A549 (cell line): ENCODE results near the gene PLXNA3. TPM values are rescaled to one million over a fixed set of nuclear protein-coding genes. Genes with fewer than 3 reads are reported as not detected.

Experiments used
- ATAC-seq, 2 experiments: fragments of 200-7000 bp in 1 of 2; fragments of >200 bp in 1 of 2; cut with Nextera tagmentation in 1 of 2; cut with Tn5 transposase in 1 of 2; 3 replicates each; pipeline versions ENCODE4 v1.8.0 to v1.9.1; 2018 to 2020; ENCODE audit warnings: mild to moderate bottlenecking in 1 of 2, moderate library complexity in 1 of 2
- CTCF ChIA-PET: fragments of 300-600 bp; sonication (Branson Sonifier 250); formaldehyde crosslinking; extraction: SDS; loops from one replicate; lab custom pipeline; 2021; ENCODE audit warnings: antibody characterized with exemption, inconsistent platforms; lab: Yijun Ruan, JAX
- POLR2A ChIA-PET: fragments of 350-600 bp; formaldehyde crosslinking; extraction: SDS; loops from one replicate; lab custom pipeline; 2021; ENCODE audit warnings: antibody characterized with exemption, inconsistent platforms; lab: Yijun Ruan, JAX
- DNase-seq, 2 experiments: peaks; one replicate each; pipeline versions ENCODE4 v3.0.0 to v3.0.0-alpha.2; 2011 to 2016; ENCODE audit warnings: low read depth in 1 of 2, low spot score in 1 of 2
- FAIRE-seq: peaks from 2 replicates; lab custom pipeline; 2011; peaks lifted over from hg19 to GRCh38; lab: Jason Lieb, UNC
- H3K27ac ChIP-seq, 2 experiments: fragments of >200 bp; sonication (Bioruptor Twin); formaldehyde crosslinking; 3 replicates each; pipeline ENCODE4 v1.5.1; 2016 to 2017
- H3K4me1 ChIP-seq: fragments of >200 bp; sonication (Bioruptor Twin); formaldehyde crosslinking; 3 replicates; pipeline ENCODE4 v1.6.1; 2016
- H3K4me2 ChIP-seq: fragments of >200 bp; sonication (Bioruptor Twin); formaldehyde crosslinking; 3 replicates; pipeline ENCODE4 v1.6.1; 2016
- H3K4me3 ChIP-seq: fragments of >200 bp; sonication (Bioruptor Twin); formaldehyde crosslinking; 3 replicates; pipeline ENCODE4 v1.5.1; 2016
- H3K9me3 ChIP-seq: fragments of >200 bp; sonication (Bioruptor Twin); formaldehyde crosslinking; 3 replicates; pipeline ENCODE4 v1.6.1; 2016
- ESRRA ChIP-seq: fragments of 150-350 bp; IDR thresholded peaks from 2 replicates; pipeline ENCODE4 v1.6.1; 2014; ENCODE audit warnings: mild to moderate bottlenecking, low read length, borderline replicate concordance
- FOSL2 ChIP-seq, 2 experiments: fragments of 450-650 bp in 1 of 2; fragments of >200 bp in 1 of 2; sonication (Bioruptor Twin) in 1 of 2; formaldehyde crosslinking; IDR thresholded peaks; 2 replicates each; pipeline versions ENCODE4 v1.5.0 to v1.6.1; 2016 to 2020; ENCODE audit warnings: mild to moderate bottlenecking in 1 of 2, moderate library complexity in 1 of 2
- FOXS1 ChIP-seq: fragments of 250-450 bp; sonication (Bioruptor Pico); IDR thresholded peaks from 2 replicates; pipeline ENCODE4 v1.5.0; 2020; ENCODE audit warnings: mild to moderate bottlenecking, moderate library complexity
- GATA3 ChIP-seq: IDR thresholded peaks from 2 replicates; pipeline ENCODE4 v1.6.1; 2012; ENCODE audit warnings: borderline replicate concordance
- HOXA7 ChIP-seq: fragments of 250-450 bp; sonication (Bioruptor Pico); IDR thresholded peaks from 2 replicates; pipeline ENCODE4 v1.5.0; 2020; ENCODE audit warnings: mild to moderate bottlenecking, moderate library complexity
- HOXB13 ChIP-seq: fragments of 250-450 bp; sonication (Bioruptor Pico); IDR thresholded peaks from 2 replicates; pipeline ENCODE4 v1.5.0; 2020; ENCODE audit warnings: low read depth, mild to moderate bottlenecking, moderate library complexity
- MAFK ChIP-seq: fragments of 450-650 bp; IDR thresholded peaks from 2 replicates; pipeline ENCODE4 v1.6.1; 2014; ENCODE audit not compliant: partially characterized antibody
- MAZ ChIP-seq: fragments of 150-350 bp; IDR thresholded peaks from 2 replicates; pipeline ENCODE4 v1.6.1; 2014; ENCODE audit warnings: antibody characterized with exemption, low read depth, low read length, borderline replicate concordance
- MYC ChIP-seq: IDR thresholded peaks from 2 replicates; pipeline ENCODE4 v1.6.1; 2012; ENCODE audit warnings: mild to moderate bottlenecking, inconsistent platforms, low read length, improper control_type of control experiment, borderline replicate concordance
- NFE2L2 ChIP-seq: fragments of 150-350 bp; conservative IDR thresholded peaks from 2 replicates; pipeline ENCODE4 v1.6.1; 2014; ENCODE audit warnings: low read length
- NR3C1 ChIP-seq: fragments of >200 bp; sonication (Bioruptor Twin); formaldehyde crosslinking; IDR thresholded peaks from 3 replicates; pipeline ENCODE4 v1.6.1; 2017
- PHF8 ChIP-seq: fragments of 200-600 bp; sonication (generic); IDR thresholded peaks from 2 replicates; pipeline ENCODE4 v1.6.1; 2016; ENCODE audit warnings: low read depth, mild to moderate bottlenecking, antibody characterized with exemption, moderate library complexity, borderline replicate concordance
- RCOR1 ChIP-seq: fragments of 150-350 bp; IDR thresholded peaks from 2 replicates; pipeline ENCODE4 v1.6.1; 2014; ENCODE audit warnings: antibody characterized with exemption, low read length, low read depth
- RFX5 ChIP-seq: fragments of 450-650 bp; IDR thresholded peaks from 2 replicates; pipeline ENCODE4 v1.7.1; 2014; ENCODE audit warnings: antibody characterized with exemption, mild to moderate bottlenecking, moderate library complexity
- ZNF302 ChIP-seq: fragments of 250-450 bp; sonication (Bioruptor Pico); IDR thresholded peaks from 2 replicates; pipeline ENCODE4 v1.9.0; 2021; ENCODE audit warnings: inconsistent platforms, mild to moderate bottlenecking, moderate library complexity
- ZSCAN20 ChIP-seq: fragments of 250-450 bp; sonication (Bioruptor Pico); IDR thresholded peaks from 2 replicates; pipeline ENCODE4 v1.8.0; 2022; ENCODE audit warnings: mild to moderate bottlenecking, moderate library complexity
- WGBS: methylation state at CpG from one replicate; pipeline ENCODE4 v1.1.6; 2017; ENCODE audit errors: missing lambda C conversion rate; 5-methylcytosine and 5-hydroxymethylcytosine counted together
- polyA plus RNA-seq, 4 experiments: library from polyadenylated mRNA; depleted of rRNA in 3 of 4; stranded (reverse); fragments of >200 nt; fragmentation: RNase III in 1 of 4; extraction: RNeasy Plus Mini Kit Qiagen cat#74134 plus additional on column Dnase treatment in 1 of 4; gene quantifications; 2 replicates in 3 of 4; 3 replicates in 1 of 4; pipeline ENCODE4 v1.2.3, GENCODE V29; 2011 to 2017
- TF ChIP-seq, protein P1 (sequence below): fragments of 250-450 bp; sonication (Bioruptor Pico); IDR thresholded peaks from 2 replicates; pipeline ENCODE4 v1.5.0; 2020; ENCODE audit warnings: low read depth, mild to moderate bottlenecking, moderate library complexity
- TF ChIP-seq, protein P2 (sequence below): fragments of >200 bp; sonication (Bioruptor Twin); formaldehyde crosslinking; IDR thresholded peaks from 3 replicates; pipeline ENCODE4 v1.6.1; 2016
- TF ChIP-seq, protein P3 (sequence below): IDR thresholded peaks from 2 replicates; pipeline ENCODE4 v1.6.1; 2012
- TF ChIP-seq, protein P4 (sequence below): fragments of 450-650 bp; IDR thresholded peaks from 2 replicates; pipeline ENCODE4 v1.6.1; 2014; ENCODE audit warnings: antibody characterized with exemption

The PLXNA3 gene
- polyA plus RNA-seq, 2 of the 4 experiments (the other 2 are of a cell fraction) = 3.4 to 10.1 TPM

DNA sequence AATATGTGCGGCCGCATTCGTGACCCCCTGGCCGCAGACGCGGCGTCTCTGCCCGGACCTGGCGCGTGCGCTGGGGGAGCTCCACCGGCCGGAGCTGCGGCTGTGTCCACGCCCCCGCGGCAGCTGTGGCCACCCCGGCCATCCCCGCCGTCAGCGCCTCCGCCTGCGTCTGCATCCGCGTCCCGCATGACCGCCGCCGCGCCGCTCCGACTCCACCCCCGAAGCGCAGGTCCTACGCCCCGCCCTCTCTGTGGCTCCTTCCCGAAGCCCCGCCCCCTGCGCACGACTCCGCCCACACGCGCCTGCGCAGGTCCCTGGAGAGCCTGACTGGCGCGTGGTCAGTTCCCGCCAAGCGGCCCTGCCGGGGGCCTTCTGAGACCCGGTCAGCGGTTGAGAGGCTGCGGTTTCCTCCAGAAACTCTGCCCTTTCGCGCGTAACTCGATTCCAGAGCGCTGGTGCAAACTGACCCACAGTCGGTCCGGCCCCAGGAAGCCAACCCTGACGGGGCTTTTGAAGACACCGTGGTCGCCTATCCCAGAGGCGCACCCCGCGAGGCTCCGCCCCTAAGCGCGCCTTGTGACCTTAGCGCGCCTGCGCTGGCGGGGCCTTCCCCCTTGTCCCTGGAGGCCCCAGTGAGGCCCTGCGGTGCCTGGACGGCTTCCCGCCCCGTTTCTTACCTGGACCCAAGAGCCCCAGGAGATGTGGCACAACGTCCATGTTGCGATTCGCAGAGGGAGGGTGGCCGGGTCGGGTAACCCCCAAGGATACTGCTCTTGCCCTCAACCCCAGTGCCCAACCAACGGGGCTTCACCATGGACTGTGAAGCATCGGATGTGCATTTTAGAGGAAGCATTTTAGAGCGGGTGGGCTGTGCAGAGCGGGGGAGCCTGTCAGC is 20.9 kb downstream of the PLXNA3 start, which contains the start of gene LAGE3 (continued):
- peak; percentile 83; the same call in 1 of the 2 replicates for TF ChIP-seq HOXB13
- TF ChIP-seq MAZ = no peak
- TF ChIP-seq ZSCAN20 (CRISPR knock-in tag) = no peak
- TF ChIP-seq, protein P1, sequence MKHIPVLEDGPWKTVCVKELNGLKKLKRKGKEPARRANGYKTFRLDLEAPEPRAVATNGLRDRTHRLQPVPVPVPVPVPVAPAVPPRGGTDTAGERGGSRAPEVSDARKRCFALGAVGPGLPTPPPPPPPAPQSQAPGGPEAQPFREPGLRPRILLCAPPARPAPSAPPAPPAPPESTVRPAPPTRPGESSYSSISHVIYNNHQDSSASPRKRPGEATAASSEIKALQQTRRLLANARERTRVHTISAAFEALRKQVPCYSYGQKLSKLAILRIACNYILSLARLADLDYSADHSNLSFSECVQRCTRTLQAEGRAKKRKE (CRISPR knock-in tag) = peak; percentile 80; the same call in 1 of the 2 replicates

DNA sequence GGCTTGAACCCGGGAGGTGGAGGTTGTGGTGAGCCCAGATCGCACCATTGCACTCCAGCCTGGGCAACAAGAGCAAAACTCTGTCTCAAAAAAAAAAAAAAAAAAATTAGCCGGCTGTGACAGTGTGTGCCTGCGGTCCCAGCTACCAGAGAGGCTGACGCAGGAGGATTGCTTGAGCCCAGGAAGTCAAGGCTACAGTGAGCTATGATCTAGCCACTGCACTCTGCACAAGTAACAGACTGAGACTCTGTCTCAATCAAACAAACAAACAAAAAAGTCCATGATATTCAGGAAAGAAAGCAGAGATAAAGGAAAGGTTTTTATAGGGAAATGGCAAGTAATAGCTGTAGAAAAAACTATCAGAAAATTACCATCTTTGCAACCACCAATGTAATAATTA is 23.1 kb downstream of the PLXNA3 start:
- H3K4me2 ChIP-seq = no peak overlapping the region
- peaks cover 21% of the 10 kb centered on the region for H3K4me1 ChIP-seq
- CTCF ChIA-PET = interaction anchor here (1.8 kb wide), 1 partner anchor 9 kb away, joined by 6 read pairs; the partner anchor contains the start of gene SLC10A3
- ATAC-seq (no peak), FAIRE-seq (no peak), DNase-seq (no peak)
- H3K27ac ChIP-seq = no peak overlapping the region
- no peaks in the 10 kb centered on the region for H3K9me3 ChIP-seq
- POLR2A ChIA-PET = interaction anchor here (1.1 kb wide), 1 partner anchor 9 kb away, joined by 4 read pairs; the partner anchor contains the start of gene SLC10A3
- no peak overlapping the region for H3K4me3 ChIP-seq
- no peak for TF ChIP-seq PHF8
- no peak for TF ChIP-seq FOXS1 (CRISPR knock-in tag)
- no peak for TF ChIP-seq ZNF302
- TF ChIP-seq NFE2L2 = no peak
- 83% methylated on average over 5 of the region's 5 CpGs for WGBS

DNA sequence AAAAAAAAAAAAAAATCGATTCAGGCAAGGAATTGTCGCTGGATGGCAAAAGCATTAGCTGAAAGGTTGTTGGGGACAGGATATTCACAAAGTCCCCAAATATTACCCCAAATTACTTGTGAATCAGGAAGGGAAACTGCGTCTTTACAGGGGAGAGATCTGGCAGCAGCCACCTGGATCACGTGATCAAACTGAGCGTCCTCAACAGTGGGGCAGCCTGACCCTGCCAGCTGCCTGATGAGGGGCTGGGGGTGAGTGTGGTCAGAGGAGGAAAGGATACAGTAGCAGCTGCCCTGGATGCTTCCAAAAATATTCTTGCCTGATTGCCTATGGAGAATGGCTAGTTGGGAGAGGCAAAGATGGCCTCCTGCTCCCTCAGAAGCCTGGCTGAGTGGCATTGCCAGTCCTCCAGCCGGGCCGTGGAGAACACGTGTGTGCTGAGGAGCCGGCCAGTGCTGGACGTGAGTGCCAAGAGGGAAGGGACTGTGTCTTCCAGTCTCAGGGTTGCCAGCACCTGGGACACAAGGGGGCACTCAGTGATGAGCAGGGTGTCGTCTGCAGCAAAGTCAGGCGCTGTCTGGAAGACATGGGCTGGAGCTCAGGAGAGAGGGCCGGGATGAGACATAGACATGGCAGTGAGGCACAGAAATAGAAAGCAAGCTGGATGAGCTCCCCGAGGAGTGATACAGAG is 24.0 kb downstream of the PLXNA3 start:
- FAIRE-seq = no peak
- DNase-seq = no peak
- no peak for ATAC-seq
- WGBS = 80% methylated on average over 10 of the region's 14 CpGs
- POLR2A ChIA-PET = interaction anchor here (1.0 to 1.1 kb wide), 2 partner anchors 9 to 111 kb away, joined by 3 to 4 read pairs; partner anchors contain the start of gene SLC10A3
- CTCF ChIA-PET = no interaction called here
- no peaks in the 10 kb centered on the region for H3K9me3 ChIP-seq
- no peak overlapping the region for H3K27ac ChIP-seq
- no peak overlapping the region for H3K4me2 ChIP-seq
- H3K4me3 ChIP-seq = no peak overlapping the region
- TF ChIP-seq NR3C1 = no peak
- no peak for TF ChIP-seq GATA3
- TF ChIP-seq, protein P1 (CRISPR knock-in tag) = no peak
- no peak for TF ChIP-seq RFX5
- TF ChIP-seq FOSL2 (IDR thresholded peaks at IDR 0.05) = no peak
- TF ChIP-seq FOSL2 (CRISPR knock-in tag; IDR thresholded peaks at IDR 0.05) = no peak
- TF ChIP-seq, protein P2, sequence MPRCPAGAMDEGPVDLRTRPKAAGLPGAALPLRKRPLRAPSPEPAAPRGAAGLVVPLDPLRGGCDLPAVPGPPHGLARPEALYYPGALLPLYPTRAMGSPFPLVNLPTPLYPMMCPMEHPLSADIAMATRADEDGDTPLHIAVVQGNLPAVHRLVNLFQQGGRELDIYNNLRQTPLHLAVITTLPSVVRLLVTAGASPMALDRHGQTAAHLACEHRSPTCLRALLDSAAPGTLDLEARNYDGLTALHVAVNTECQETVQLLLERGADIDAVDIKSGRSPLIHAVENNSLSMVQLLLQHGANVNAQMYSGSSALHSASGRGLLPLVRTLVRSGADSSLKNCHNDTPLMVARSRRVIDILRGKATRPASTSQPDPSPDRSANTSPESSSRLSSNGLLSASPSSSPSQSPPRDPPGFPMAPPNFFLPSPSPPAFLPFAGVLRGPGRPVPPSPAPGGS = no peak
- no peak for TF ChIP-seq ESRRA
- TF ChIP-seq, protein P3, sequence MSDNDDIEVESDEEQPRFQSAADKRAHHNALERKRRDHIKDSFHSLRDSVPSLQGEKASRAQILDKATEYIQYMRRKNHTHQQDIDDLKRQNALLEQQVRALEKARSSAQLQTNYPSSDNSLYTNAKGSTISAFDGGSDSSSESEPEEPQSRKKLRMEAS = no peak
- no peak for TF ChIP-seq RCOR1
- no peak for TF ChIP-seq MAFK
- no peak for TF ChIP-seq HOXA7 (CRISPR knock-in tag)
- TF ChIP-seq, protein P4, sequence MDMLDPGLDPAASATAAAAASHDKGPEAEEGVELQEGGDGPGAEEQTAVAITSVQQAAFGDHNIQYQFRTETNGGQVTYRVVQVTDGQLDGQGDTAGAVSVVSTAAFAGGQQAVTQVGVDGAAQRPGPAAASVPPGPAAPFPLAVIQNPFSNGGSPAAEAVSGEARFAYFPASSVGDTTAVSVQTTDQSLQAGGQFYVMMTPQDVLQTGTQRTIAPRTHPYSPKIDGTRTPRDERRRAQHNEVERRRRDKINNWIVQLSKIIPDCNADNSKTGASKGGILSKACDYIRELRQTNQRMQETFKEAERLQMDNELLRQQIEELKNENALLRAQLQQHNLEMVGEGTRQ = no peak
- TF ChIP-seq MYC = no peak
- H3K4me1 ChIP-seq = peaks cover 23% of the 10 kb centered on the region
